Liver (tissue), 3 donors: ENCODE results near the gene UQCRFS1.

Source experiments
- GABPA ChIP-seq, 2 donors: IDR thresholded peaks in 1 of 2; conservative IDR thresholded peaks in 1 of 2; 2 replicates each; pipeline ENCODE4 v1.6.1; 2016; ENCODE audit warnings: antibody characterized with exemption in 2 of 2, mild to moderate bottlenecking in 1 of 2, moderate library complexity in 1 of 2
- HNF4A ChIP-seq, 2 donors: conservative IDR thresholded peaks; 2 replicates each; pipeline ENCODE4 v1.6.1; 2016; ENCODE audit warnings: antibody characterized with exemption in 2 of 2, mild to moderate bottlenecking in 2 of 2
- RAD21 ChIP-seq, 2 donors: IDR thresholded peaks; 2 replicates each; pipeline ENCODE4 v1.6.1; 2016; ENCODE audit warnings: antibody characterized with exemption in 2 of 2, mild to moderate bottlenecking in 2 of 2
- SP1 ChIP-seq: IDR thresholded peaks from 2 replicates; pipeline ENCODE4 v1.6.1; 2018; ENCODE audit warnings: antibody characterized with exemption, mild to moderate bottlenecking
- TAF1 ChIP-seq: conservative IDR thresholded peaks from 2 replicates; pipeline ENCODE4 v1.6.1; 2016; ENCODE audit warnings: antibody characterized with exemption, mild to moderate bottlenecking
- YY1 ChIP-seq: IDR thresholded peaks from 2 replicates; pipeline ENCODE4 v1.6.1; 2016; ENCODE audit warnings: antibody characterized with exemption, mild to moderate bottlenecking
- TF ChIP-seq, protein P1 (sequence below): fragments of 150-350 bp; IDR thresholded peaks from 2 replicates; pipeline ENCODE4 v1.5.1; 2017; ENCODE audit warnings: improper control_type of control experiment, low read depth, low read length; ENCODE audit not compliant: missing input control
- TF ChIP-seq, protein P2 (sequence below): IDR thresholded peaks from 2 replicates; pipeline ENCODE4 v1.6.1; 2016; ENCODE audit warnings: antibody characterized with exemption
- TF ChIP-seq, protein P3 (sequence below): IDR thresholded peaks from 2 replicates; pipeline ENCODE4 v1.6.1; 2016; ENCODE audit warnings: antibody characterized with exemption, mild to moderate bottlenecking
- donor health status: healthy.
- donor health status: healthy.

DNA sequence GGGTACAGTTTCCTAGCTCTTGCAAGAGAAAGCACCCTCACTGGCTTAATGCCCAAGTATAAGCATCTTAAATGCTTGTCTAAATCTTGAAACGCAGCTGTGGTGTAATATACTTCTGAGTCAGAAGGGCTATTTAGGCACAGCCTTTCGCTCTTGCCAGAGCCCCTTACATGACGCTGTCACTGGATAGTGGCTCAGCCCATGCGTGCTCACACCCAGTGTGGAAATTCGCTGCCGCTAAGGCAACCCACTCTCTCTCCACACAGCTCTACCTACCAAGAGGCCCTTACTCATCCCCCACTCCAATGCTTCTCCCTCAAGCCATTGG, 24.0 kb downstream of the UQCRFS1 start:
- TF ChIP-seq, protein P1, sequence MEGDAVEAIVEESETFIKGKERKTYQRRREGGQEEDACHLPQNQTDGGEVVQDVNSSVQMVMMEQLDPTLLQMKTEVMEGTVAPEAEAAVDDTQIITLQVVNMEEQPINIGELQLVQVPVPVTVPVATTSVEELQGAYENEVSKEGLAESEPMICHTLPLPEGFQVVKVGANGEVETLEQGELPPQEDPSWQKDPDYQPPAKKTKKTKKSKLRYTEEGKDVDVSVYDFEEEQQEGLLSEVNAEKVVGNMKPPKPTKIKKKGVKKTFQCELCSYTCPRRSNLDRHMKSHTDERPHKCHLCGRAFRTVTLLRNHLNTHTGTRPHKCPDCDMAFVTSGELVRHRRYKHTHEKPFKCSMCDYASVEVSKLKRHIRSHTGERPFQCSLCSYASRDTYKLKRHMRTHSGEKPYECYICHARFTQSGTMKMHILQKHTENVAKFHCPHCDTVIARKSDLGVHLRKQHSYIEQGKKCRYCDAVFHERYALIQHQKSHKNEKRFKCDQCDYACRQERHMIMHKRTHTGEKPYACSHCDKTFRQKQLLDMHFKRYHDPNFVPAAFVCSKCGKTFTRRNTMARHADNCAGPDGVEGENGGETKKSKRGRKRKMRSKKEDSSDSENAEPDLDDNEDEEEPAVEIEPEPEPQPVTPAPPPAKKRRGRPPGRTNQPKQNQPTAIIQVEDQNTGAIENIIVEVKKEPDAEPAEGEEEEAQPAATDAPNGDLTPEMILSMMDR, result no peak
- TF ChIP-seq TAF1 (no peak), SP1 (no peak), RAD21 (IDR thresholded peaks at IDR 0.05) (no peak), GABPA (IDR thresholded peaks at IDR 0.05 in 1 of 2, conservative IDR thresholded peaks at IDR 0.05 in 1 of 2) (no peak), HNF4A (conservative IDR thresholded peaks at IDR 0.05) (no peak), YY1 (no peak)
- TF ChIP-seq, protein P2, sequence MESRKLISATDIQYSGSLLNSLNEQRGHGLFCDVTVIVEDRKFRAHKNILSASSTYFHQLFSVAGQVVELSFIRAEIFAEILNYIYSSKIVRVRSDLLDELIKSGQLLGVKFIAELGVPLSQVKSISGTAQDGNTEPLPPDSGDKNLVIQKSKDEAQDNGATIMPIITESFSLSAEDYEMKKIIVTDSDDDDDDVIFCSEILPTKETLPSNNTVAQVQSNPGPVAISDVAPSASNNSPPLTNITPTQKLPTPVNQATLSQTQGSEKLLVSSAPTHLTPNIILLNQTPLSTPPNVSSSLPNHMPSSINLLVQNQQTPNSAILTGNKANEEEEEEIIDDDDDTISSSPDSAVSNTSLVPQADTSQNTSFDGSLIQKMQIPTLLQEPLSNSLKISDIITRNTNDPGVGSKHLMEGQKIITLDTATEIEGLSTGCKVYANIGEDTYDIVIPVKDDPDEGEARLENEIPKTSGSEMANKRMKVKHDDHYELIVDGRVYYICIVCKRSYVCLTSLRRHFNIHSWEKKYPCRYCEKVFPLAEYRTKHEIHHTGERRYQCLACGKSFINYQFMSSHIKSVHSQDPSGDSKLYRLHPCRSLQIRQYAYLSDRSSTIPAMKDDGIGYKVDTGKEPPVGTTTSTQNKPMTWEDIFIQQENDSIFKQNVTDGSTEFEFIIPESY, result no peak
- TF ChIP-seq, protein P3, sequence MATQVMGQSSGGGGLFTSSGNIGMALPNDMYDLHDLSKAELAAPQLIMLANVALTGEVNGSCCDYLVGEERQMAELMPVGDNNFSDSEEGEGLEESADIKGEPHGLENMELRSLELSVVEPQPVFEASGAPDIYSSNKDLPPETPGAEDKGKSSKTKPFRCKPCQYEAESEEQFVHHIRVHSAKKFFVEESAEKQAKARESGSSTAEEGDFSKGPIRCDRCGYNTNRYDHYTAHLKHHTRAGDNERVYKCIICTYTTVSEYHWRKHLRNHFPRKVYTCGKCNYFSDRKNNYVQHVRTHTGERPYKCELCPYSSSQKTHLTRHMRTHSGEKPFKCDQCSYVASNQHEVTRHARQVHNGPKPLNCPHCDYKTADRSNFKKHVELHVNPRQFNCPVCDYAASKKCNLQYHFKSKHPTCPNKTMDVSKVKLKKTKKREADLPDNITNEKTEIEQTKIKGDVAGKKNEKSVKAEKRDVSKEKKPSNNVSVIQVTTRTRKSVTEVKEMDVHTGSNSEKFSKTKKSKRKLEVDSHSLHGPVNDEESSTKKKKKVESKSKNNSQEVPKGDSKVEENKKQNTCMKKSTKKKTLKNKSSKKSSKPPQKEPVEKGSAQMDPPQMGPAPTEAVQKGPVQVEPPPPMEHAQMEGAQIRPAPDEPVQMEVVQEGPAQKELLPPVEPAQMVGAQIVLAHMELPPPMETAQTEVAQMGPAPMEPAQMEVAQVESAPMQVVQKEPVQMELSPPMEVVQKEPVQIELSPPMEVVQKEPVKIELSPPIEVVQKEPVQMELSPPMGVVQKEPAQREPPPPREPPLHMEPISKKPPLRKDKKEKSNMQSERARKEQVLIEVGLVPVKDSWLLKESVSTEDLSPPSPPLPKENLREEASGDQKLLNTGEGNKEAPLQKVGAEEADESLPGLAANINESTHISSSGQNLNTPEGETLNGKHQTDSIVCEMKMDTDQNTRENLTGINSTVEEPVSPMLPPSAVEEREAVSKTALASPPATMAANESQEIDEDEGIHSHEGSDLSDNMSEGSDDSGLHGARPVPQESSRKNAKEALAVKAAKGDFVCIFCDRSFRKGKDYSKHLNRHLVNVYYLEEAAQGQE, result no peak
